Femur (tissue), 1 donor: ENCODE measurements around the gene SERPINB8.
"Not testable (repeated sequence)": the region's sequence is repeated elsewhere in the genome, so short reads cannot be mapped to it uniquely, and the experiment has no call there.

ENCODE experiments used
- DNase-seq: peaks from one replicate; pipeline ENCODE4 v3.0.0-alpha.2; 2017

SERPINB8 gene, protein sequence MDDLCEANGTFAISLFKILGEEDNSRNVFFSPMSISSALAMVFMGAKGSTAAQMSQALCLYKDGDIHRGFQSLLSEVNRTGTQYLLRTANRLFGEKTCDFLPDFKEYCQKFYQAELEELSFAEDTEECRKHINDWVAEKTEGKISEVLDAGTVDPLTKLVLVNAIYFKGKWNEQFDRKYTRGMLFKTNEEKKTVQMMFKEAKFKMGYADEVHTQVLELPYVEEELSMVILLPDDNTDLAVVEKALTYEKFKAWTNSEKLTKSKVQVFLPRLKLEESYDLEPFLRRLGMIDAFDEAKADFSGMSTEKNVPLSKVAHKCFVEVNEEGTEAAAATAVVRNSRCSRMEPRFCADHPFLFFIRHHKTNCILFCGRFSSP

DNA sequence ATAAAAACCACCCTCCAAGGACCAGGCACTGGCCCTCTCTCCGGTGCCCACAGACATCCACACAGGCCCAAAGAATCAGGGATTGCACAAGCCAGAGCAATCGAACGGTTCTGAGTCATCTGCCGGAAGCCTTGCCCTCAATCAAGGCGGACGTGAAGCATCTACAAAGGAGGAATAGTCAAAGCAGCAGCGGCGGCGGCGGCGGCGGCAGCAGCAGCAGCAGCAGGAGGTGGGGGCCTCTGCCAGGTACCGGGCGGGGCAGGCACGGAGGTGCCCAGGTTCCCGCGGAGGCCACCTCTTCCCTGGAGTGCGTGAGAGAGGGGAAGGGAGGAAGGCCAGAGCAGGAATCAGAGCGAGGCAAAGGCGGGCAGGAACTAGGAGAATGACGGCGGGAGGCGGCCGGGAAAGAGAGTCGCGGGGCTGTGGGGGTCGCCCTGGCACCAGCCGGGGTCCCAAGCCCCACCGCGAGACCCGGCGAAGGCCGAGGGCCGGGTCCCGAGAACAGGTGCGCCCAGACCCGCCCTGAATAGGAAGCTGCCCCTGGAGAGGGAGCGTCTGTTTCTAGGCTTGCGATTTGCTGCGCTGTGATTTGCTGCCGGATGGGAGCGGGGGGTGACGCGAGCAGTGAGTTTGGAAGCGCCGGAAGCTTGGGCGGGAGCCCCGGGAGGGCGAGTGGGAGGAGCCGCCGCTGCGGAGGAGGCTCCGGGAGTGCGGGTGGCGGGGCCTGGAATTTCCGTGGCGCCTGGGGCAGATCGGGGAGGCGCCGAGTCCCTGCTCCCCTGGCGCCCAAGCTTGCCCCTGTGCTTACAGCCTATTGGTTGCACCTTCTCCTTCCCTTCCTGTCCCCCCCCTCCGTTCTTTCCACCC lies at the start of gene SERPINB8:
Gene SERPINB8 (plus strand): TSS at position 140 of the 867 bp plus-strand sequence. CDS start 8,228 bp downstream, outside the sequence.
- DNase-seq: peak; percentile 95

DNA sequence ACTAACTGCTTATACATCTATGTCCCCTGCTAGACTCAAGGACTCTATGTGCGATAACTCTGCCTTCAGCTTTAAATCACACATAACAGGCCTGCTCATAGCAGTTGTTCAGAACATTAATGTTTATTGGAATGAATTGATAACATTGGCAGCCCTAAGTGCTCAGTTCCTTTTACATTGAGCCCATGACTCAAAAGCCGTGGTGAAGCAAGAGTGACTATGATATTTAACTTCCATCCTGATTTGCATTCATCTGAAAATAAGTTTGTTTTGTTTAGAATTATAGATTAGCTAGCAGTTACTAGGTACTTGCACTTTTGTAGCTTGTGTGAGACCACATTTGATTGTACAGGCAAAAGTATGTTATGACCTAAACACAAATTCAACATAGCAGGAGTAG lies 47.8 kb upstream of the SERPINB8 start:
- no peak for DNase-seq

DNA sequence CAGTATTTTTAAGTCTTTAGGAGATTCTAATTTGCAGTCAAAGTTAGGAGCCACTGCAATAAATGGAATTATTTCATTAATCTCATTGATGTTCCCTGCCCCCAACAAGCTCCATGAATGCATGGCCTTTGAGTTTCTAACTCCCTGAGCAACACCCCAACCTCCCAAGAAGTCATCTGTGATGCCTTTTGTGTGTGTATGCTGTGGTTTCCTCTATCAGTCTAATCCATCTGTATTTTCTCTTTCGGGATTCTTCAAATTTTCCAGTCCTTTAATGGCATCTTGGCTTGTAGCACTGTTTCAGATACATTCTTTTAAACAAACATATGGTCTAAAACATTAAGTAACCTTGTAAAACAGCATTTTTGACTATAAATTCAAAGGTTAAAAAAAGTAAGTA lies 45.3 kb upstream of the SERPINB8 start:
- no peak for DNase-seq

DNA sequence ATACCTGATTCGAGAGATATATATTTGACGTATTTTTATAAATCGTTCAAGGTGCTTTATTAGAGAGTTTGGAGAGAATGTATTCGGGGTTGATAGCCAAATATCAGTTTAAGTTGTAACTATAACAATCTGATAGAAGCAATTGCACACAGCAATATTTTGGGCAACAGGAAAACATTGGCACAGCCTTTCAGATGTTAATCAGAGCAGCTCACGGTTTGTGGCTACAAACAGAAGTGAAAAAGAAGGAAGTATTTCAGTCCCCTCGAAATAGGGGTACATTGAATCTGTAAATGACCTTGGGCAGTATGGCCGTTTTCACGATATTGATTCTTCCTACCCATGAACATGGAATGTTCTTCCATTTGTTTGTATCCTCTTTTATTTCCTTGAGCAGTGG lies 41.5 kb upstream of the SERPINB8 start:
- no peak for DNase-seq

DNA sequence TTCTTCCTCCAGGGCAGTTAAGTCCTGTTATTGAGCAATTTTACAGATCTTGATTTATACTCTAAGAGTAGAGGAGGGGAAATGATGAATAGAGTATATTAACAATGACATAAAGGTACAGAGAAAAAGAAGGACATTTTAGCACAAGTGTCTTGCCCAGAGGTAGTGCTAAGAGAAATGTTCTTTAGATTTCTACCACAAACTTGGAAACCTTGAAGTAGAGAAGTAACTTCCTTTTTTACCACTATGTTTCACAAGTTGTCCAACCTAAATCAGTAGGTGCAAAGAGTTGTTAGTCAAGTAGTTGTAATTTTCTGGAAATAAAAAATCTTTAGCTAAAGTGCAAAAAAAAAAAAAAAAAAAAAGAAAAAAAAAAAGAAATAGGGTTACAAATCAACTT lies 40.5 kb upstream of the SERPINB8 start:
- DNase-seq: not testable (repeated sequence)

DNA sequence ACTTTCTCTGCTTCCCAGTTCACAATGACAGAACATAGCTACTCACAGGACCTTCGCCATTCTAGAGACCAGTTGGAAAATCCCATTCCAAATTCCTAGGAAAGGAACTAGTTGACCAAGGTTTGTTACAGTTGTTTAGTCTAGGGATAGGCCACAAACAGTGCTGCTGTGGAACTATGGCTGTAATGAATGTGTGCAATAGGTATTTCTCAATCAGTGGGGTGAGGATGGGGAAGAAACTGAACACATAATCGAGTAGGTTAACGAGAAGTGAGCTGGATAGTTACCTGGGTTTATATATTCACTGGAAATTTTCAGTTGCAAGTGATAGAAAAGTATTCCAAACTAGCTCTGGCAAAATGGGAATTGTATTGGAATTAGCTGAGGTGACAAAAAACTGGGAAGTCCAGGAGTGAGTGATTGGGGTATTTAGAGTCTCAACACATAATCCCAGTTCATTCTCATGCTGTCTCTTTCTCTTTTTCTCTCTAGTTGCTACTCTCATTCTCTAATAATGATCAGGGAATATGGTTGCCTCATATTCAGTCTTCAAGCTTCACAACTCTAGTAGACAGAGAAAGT lies 39.0 kb upstream of the SERPINB8 start:
- DNase-seq: no peak

DNA sequence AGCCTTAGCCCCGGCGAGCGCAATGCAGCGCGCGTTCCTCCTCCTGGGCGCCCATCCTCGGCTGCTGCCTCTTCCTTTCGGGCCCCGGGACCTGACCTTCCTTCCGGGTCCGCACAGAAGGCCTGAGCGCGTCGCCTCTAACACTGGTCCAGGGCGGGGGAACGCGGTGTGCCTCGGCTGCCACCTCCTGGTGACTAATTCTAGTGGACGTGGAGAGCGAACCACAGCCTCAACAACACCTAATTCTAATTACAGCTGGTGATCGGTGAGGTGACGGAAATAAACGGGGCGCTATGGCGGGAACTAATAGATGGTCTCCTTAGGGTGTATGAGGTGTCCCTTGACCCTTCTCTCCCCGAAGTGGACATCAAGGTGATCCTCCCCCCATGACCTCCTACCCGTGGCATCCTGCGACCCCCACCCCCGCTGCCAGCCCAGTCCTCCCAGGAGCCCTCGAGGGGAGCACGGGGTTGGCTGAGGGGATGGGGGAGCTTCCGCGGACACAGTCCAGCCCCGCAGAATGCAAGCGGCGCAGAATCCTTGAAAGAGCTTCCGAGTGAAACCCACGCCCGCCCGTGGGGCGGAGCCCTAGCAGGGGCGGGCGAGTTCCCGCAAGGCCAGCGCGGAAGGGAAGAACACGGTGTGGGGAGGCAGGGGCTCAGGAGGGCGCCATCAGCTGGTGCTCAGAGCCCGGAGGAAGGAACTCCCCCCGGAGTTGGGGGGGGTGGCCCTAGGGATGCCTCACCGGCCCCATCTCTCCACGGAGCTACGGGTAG lies 33.5 kb upstream of the SERPINB8 start:
- peak; percentile 80 for DNase-seq

DNA sequence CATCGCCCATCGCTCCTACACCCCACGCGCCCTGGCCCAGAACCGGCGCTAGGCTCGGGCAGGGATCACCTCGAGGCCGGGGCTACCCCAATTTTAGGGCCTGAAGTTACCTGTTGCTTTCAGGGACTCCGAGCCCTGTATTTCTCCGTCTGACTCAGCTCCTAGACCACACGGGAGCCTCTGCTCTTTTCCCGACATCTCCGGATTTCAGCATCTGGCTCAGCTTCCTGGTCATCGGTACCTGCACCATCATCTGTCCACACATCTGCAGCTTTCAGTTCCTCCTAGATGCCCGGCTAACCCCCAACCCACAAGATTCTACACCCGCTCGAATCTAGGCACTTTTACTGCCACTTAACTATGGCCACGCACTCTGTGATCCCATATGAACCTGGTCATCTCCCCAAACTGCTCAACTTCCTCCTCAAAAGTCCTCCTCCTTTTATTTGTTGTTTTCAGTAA lies 32.9 kb upstream of the SERPINB8 start:
- no peak for DNase-seq

DNA sequence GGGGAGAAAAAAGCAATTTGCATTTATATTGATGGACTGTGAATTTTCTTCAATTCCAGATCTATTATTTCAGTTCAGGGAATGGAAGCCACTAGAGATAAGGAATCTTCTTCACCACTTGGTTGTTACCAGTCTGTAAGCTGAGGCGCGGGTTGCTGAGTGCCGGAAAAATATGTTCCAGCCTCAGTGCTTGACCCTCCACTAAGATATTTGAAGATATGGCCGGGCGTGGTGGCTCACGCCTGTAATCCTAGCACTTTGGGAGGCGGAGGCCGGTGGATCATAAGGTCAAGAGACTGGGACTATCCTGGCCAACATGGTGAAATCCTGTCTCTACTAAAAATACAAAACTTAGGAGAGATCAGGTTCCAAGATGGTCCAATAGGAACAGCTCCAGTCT lies 29.9 kb upstream of the SERPINB8 start:
- DNase-seq: no peak

DNA sequence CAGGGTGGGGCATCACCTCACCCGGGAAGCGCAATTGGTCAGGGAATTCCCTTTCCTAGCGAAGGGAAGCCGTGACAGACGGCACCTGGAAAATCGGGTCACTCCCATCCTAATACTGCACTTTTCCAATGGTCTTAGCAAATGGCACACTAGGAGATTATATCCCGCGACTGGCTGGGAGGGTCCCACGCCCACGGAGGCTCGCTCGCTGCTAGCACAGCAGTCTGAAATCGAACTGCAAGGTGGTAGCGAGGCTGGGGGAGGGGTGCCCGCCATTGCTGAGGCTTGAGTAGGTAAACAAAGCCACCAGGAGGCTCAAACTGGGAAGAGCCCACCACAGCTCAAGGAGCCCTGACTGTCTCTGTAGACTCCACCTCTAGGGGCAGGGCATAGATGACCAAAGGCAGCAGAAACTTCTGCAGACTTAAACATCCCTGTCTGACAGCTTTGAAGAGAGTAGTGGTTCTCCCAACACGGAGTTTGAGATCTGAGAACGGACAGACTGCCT lies 29.3 kb upstream of the SERPINB8 start:
- not testable (repeated sequence) for DNase-seq

DNA sequence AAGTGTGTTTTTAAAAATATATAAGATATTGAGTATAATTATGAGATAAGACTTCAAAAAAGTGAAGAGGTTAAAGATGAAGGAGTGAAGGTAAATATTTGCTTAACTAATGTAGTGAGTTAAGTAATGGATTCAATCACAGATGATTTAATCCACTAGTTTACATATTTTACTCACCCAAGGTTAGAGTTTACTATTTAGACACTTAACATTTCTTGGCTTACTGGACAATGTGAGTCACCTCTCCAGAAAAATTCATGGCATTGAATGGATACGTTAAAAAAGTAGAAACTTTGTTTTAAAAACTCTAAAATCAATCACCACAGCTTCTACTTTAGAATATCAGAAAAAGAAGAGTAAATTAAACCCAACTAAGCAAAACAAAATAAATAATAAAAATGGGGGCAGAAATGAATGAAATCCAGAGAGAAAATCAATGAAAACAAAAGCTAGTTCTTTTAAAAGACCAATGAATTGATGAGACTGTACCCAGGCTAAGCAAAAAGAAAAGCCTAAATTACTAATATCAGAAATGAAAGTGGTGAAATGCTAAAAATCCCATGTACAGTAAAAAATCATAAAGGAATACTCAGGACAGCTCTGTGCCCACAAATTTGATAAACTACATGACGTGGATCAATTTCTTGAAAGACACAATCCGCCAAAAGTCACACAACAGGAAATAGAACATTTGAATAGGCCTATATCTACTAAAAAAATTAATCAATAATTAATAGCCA lies 22.7 kb upstream of the SERPINB8 start:
- no peak for DNase-seq

DNA sequence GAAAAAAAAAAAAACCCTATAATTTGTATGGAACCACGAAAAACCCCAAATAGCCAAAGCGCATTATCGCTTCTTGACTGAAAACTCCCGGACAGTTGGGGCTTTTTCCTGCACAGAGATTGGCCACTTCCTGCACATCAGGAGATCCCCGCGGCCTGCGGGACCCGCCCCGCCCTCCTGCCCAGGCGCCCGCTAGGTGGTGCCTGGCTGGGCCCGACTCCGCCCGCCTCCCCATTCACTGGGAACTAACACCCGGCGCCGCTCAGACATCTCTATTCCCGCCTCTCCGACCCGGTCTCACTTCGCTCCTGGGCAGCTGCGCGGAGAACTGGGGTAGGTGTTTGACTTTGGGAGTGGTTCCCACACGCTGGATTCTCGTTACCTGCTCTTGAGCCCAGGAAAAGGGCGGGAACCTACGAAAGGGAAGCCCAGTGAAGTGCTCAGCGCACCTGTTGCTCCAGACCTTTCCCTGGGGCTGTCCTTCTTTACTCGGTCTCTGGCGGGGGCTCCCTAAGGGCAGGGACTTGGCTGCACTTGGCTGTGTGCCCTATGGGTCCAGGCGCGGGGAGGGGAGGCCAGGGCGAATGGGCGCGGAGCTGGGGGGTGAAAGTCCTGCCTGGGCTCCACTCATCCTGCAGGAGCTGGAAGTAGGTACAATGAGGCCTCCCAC lies 20.7 kb upstream of the SERPINB8 start, which contains the start of gene HMSD:
Gene HMSD (plus strand): TSS at position 234 of the 670 bp plus-strand sequence. CDS start 4,155 bp downstream, outside the sequence.
- DNase-seq: peak; percentile 39

DNA sequence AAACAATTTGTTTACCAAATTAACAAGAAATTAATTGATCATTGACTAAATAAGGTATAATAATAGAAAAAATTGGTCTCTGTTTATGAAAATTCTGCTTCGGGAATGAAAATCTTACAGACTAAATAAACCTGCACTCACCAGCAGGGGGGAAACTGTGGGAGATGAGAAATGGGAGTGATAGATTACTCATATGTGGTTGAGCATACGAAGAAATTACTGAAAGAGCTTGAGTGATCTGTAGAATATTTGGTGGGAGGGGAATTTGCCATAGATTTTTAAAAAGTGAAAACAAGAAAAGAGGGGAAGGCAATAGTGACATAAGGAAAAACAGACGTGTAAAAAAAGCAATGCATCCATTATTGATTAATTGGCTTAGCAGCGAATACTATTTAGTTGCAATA lies 18.6 kb upstream of the SERPINB8 start:
- no peak for DNase-seq

DNA sequence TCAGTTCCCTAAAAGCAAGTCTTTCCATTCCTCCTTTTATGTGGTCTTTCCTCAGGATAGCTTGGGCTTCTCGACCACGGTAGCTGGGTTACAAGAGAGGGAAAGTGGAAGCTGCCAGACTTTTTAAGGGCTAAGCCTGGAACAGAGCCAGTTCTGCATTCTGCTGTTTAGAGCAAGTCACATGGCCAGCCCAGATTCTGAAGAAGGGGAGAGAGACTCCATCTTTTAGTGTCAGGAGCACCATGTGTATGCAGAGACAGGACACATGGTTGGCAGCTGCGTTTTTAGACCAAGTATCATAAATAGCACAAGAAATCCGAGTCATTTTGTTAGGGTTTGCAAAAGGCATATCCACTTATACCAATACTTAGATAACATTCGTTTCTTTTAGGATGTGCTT lies 16.1 kb upstream of the SERPINB8 start:
- DNase-seq: no peak

DNA sequence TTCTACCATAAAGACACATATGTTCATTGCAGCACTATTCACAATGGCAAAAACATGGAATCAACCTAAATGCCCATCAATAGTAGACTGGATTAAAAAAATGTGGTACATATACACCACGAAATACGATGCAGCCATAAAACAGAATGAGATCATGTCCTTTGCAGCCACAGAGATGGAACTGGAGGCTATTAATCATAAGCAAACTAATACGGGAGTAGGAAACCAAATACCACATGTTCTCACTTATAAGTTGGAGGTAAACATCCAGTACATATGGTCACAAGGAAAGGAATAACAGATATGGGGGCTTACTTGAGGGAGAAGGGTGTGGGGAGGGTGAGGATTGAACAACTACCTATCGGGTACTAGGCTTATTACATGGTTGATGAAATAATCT lies 13.1 kb upstream of the SERPINB8 start:
- DNase-seq: no peak

DNA sequence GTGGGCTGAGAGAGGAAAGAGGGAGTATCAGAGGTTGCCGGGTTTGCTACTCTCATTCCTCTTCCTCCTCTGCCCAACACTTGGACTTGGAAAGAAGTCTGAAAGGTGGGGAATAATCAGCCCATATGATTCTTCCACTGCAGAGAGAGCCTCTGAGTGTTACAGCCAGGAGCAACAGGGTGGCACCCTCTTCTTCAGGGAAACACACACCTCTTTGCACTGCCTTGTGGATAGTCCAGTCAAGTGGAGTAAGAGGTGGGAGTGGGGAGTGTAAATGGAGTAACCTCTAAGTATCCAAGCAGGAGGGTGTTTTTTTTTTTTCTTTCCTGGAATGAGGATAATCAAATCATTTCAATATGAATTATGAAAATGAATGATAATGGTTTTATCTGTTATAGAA lies 9.0 kb upstream of the SERPINB8 start:
- DNase-seq: no peak

DNA sequence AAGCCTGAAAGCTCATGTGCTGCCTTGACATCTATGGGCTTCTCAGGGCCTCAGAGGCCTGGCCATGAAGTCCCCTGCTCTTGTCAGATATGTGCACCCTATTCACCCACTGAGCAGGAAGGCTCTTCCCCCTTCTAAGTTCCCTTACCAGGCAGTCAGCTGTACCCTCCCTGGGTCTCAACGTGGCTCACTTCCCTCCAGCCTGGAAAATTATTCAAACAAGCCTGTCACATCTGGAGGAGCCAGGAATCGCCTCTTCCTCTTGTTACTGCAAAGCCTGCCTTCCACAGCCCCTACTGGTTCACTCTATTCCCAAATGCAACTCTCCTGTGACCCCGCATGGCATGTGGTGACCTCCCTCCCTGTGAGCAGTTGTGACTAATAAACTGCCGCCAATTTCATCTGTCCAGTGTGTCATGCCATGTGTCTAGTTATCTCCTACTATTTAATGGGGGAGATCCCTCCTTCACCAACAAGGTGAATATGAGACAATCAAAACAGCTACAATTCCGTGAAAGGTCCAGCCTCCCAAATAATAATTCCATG lies 8.4 kb upstream of the SERPINB8 start:
- DNase-seq: no peak

DNA sequence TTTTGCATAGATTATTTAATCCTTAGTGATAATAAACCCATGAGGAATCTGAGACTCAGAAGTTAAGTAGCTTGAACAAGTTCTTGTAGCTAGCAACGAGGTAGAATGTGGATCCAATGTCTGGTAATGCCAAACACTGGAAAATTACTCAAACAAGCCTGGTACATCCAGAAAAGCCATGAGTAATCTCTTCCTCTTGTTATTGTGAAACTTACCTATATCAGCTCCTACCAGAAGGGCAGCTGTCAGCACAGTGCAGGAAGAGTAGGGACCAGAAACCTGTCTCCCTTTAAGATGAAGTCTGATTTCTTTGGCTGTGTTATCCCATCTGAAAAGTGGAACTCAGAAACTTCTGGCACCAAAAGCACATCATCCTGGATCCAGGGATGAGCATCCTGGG lies 7.7 kb upstream of the SERPINB8 start:
- no peak for DNase-seq

DNA sequence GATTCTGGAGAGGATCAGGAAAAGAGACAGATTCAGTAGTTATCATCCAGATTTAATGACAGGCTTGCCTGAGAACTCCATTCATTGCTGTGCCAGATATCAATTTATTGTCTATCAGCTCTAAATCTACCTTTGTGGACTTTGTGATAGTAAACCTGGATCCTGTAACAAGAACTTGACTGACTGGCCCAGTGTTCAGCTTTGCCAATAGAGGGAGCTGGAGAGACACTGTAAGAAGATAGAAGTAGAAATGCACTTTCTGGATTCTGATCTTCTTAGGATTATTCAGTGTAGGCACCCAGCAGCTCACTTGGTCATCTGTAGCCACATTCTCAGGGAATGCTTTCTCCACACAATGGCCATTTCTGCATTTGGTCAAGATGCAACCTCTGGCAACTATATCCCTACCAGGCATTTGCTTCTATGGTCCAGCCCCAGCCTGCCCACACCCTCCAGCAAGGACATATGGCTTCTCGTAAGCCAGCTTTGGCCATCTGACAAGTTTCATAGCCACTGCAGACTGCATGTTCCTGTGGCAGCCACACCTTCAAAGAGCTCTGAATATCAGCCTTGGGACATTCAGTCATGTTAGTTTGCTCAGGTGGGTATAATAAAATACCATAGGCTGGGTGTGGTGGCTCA lies 6.1 kb upstream of the SERPINB8 start:
- no peak for DNase-seq

DNA sequence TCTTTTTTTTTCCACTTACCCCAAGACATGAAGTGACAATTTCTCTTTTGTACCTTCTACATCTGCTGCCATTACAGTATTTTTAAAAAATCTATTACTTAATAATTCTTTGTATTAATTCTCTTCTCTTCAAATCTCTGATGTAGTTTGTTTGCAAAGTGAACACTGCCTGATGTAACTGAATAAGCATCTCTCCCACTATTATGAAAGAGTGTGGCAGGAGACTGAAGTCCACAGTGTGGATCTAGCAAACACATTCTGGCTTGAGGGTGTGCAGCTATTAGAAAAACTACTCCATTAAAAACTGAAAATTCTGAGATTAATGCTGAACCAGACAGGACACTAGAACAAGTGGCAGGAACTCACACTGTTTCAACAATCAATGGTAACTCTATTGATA lies 5.0 kb upstream of the SERPINB8 start:
- no peak for DNase-seq
